Measurements from ENCODE around the gene NRG3.
A peak's percentile ranks its signal among the peaks of the same experiment; 100 is the strongest.

NRG3 gene

DNA sequence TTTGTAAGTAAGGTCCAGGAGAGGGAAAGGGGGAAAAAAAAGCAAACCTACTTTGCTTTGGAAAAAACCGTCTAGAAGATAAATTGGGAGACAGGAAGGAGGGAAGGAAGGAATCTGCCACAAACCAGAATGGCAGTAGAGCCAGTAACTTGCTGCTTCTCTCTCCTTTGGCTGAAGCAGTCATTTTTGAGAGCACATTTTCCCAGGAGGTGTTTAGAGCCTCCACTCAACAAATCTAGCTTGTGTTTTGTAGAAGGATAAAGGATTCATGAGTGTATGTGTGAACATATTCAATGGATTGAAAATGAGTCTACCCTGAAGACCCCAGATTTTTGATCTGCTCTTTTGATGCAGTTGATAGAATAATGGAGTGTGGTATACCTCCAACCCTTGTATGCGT is 2.6 kb downstream of the NRG3 start:
- DNase-seq (ENCODE audit: insufficient read length, low spot score) (no peak), FAIRE-seq (no peak)

DNA sequence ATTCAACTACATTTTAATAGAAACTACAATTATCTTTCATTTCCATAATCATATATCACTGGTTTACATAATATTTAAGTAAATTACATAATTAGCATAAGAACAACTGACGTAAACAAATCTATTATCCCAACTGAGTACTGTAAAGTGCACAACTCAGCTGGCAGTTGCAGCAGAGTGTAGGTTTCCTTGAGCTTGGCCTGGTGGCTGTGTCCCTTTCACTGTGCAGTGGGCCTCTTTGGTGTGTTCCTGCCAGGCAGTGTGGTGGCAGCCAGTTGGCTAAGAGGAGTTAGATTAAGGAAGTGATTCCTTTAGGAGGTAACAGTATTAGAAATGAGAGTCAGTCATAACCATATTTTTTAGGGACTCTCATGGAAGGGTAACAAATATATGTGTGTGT is 7.0 kb downstream of the NRG3 start:
- FAIRE-seq: no peak
- DNase-seq (ENCODE audit: insufficient read length, low spot score): no peak

DNA sequence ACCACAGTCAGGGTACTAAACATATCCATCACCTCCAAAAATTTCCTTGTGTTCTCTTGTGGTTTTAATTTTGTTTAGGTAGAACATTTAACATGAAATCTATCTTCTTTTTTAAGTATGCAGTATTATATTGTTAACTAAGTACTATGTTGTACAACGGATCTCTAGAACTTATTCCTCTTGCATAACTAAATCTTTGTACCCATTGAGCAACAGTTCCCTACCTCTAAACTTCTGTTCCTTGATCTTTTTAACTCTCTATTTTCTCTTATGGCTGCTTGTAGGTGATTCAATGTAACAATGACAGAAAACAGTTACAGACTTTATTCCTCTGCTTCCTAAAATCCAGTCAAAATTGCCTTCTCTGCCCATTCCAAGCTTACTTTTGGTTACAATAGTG is 9.9 kb downstream of the NRG3 start:
- DNase-seq (ENCODE audit: insufficient read length, low spot score): no peak
- FAIRE-seq: no peak

DNA sequence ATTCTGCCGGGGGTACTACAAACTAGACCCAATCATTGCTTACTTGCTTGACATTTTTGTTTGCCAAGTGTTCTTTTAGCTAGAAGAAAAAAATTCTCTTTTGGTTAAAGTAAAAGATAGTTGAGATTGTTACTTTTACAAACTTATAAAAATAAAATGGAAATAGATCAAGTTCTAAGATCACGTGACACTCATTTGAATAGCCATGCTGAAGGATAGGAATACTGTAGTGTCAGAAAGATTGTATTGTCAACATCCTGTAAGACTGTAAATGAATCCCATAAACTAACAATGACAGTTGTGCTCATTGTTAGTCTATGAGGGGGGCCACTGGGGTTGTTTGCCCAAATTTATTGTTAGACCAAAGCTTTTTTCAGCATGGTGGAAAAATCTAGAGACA is 10.5 kb downstream of the NRG3 start:
- no peak for FAIRE-seq

DNA sequence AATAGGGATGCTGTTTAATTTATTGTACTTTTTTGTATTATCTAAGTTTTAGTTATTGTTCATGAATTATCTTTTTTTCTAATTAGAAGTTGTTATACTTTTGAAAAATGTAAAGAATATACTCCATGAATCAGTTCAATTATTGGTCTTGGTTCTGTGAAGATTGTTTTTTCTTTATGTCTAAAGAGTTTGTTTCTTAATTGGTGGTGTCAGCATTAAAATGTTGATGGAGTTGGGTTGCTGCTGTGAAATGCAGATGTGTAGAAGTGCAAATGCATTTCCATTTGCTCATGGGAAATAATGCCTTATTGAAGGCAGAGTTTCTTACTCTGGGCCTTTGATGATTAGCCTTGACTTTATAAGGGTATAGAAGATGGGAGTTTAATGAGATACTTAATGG is 11.9 kb downstream of the NRG3 start:
- FAIRE-seq: no peak
- no peak for DNase-seq (ENCODE audit: insufficient read length, low spot score)

More for the DNA sequence above, 10.5 kb downstream of the NRG3 start:
- DNase-seq (ENCODE audit: insufficient read length, low spot score): no peak

DNA sequence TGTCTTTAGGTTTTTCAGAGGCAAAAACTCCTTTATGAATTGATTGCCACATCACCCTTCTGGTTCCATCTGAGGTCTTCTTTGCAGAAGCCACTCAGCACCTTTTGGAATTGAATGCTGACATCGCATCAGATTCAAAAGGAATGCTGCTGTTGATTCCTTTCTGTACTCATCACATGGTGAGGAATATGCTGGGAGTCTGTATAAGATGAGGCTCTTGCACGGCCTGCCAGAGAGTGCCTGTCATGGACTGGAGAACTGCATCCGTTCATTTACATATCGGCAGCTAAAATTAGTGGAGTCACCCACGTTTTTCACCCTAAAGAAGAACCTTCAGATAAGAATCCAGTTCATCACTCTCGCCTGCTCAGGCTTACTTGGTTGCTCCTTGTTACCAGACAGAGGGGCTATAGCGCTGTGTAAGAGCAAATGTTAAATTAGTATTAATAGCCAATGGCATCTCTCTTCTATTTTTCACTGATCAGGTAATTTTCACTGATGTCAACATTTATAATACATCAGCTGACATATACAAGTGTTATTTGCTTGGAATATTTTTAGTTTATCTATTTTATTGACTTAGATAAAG is 14.3 kb downstream of the NRG3 start:
- FAIRE-seq (no peak), DNase-seq (ENCODE audit: insufficient read length, low spot score) (no peak)

DNA sequence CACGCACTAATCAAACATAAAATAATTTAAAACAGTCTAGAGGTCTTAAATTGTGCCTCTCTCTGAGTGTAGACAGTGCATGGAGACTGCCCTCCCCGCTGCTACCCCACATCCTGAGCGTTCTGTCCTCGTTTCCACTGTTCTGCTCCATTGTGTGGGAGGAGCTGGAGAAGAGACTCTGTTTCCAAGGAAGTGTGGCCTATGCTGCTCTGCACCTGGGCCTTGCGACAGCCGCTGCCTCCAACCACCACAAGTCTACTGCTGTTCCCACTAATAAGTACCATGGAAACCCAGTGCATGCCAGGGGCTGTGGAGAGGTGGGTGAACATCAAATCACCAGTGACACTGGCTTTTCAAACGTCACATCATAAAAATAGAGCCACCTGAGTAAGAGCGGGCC is 19.6 kb downstream of the NRG3 start:
- DNase-seq (ENCODE audit: insufficient read length, low spot score) (no peak), FAIRE-seq (no peak)

DNA sequence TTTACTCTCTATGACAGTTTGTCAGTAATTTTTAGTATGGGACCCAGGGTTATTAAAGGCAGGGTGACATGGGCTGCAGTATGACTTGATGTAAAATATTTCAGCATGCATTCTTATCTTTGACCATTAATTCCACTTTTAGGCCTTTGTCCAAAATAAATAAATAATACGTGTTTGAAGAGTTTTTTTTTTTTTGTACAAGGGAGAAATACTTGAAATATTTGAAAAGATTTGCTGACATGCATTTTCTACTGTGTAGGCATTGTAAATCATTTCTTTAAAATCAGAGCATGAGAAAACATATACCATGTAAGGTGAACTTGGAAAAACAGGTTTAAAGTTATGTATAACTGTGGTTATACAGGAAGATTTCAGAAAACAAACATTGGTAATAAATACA is 23.5 kb downstream of the NRG3 start:
- DNase-seq (ENCODE audit: insufficient read length, low spot score) (no peak), FAIRE-seq (no peak)

DNA sequence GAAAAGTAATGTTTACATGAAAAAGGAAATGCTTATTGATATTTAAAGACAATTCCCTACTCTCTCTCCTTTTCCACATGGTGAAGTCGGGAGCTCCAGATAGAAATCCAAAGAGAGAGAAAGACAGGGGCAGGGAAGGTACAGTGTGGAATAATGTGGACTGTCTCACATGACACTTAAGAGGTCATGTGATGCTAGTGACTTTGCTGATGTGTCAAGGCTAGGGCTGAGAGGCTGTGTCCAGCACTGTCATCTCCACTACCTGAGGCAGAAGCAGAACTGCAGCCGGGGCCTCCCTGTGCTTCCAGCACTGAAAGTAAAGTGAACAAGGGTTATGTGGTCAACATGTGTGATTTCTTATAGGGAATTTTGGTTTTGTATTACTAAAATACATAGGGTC is 26.0 kb downstream of the NRG3 start:
- no peak for FAIRE-seq
- DNase-seq (ENCODE audit: insufficient read length, low spot score): no peak

DNA sequence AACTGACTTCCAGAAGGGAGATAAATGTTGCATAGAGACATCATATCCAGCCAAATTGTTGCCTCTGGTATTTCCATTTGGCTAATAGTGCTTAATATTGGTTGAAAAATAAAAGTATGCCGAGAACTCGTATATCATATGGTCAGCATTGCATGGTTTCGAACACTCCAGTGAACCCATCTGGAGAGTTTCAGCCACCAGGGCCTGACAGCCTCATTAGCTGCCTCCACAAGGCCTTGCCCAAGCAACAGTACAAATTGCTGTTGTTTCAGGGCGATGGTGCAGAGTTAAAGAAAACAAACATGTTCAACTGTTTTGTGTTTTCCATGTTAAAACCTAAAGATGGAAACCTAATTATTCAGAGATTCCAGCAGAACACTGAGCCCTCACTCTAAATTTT is 28.5 kb downstream of the NRG3 start:
- DNase-seq (ENCODE audit: insufficient read length, low spot score): no peak
- no peak for FAIRE-seq

DNA sequence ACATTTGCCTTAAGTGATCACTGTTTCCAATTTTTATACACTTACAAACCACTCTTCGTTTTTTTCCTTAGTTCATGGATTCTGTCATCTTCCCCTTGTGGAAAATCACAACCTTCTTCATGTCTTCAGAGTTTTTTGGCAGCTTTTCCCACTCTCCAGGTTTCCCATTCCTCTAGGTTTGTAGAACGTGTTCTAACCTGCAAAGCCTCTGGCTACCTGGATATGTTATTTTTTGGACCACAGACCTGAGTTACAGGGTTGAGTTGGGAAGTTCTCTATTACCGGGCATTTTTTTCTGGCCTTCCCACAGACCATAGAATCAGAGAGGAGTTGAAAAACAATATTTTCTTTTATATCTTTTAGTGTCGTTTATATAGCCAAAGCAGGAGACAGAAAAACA is 30.2 kb downstream of the NRG3 start:
- FAIRE-seq (no peak), DNase-seq (ENCODE audit: insufficient read length, low spot score) (no peak)

DNA sequence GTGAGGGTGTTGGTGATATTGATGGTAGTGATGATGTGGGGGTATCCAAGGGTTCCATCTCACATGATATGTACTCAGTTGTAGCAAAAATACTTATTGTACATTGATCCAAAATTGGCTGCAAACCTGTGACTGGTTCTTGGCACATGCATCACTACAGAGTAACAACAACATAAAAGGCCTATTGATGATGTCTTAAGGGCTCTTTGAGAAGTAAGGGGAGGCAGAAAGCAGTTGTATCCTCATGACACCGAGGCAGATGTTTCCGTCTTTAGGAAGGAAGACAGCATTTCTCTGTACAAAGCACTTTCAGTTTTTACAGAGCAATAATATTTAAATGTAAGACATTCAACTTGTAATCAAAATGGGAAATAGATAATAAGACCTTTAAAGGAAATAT is 34.5 kb downstream of the NRG3 start:
- no peak for DNase-seq (ENCODE audit: insufficient read length, low spot score)
- no peak for FAIRE-seq

DNA sequence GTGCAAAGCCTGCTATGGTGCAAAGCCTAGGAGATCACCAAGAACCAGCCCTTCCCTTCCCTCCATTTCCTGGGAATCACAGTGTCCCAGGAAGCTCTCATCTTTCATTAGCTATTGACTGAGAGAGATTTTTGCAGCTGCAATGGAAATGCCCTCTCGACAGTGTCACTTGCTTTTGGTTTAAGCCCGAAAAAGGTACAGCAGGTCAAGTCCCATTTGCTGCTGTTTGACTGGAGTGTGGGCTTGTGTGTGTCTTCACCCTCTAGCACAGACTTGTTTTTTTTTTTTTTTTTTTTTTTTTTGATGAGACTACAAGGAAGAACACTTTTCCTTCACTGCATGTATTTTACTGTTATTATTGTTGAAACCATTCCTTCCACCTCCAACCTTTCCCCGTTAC is 36.3 kb downstream of the NRG3 start:
- no peak for FAIRE-seq
- no peak for DNase-seq (ENCODE audit: insufficient read length, low spot score)

DNA sequence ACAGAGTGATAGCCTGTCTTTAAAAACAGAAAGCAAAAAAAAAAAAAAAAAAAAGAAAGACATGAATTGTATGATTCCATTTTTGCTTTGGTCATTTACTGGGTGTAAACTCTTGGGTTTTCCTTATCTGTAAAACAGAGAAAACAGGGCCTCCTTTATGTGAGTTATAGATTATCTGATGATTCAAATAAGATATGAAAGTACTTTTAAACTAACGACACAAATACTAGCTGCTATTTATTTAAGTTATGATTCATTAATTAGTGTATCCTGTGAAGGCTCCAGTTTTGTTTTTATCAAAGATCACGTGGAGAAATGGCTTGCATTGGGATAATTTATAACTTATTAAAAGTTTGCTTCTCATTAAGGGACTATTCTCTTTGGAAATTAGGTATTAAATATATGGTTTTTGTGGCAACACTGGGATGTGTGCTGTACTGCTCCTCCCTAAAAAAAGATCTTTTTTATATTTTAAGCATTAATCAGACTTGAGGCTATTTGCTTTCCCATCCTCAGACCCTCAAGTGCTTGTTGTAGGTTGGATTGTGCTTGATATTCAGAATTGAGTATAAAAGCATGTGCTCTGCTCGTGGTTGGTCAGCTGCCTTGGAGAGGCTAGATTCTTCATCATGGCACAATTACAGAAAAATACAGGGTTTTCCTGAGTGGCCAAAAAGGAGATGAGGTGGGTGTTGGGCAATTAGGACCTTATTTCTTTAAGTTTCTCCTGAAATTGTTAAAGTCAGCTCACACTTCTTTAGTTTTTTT is 39.9 kb downstream of the NRG3 start:
- no peak for DNase-seq (ENCODE audit: insufficient read length, low spot score)
- no peak for FAIRE-seq

DNA sequence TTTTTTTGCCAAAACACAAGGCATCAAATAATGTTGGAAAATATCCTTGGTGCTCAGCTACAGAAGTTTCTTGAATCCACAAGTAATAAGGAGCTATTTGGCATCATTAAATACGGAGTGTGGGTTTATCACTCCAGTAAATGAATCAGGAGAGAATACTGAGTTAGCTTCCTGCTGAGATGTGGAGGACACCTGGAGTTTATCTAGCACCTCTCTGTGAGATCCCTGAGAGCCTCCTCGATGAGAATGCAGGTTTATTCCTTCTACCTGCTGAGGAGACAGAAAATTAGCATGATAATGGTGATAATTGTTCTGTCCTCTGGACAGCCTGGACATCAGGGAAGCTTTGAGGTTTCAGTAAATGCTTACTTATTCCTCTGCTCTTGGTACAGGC is 40.5 kb downstream of the NRG3 start:
- no peak for DNase-seq (ENCODE audit: insufficient read length, low spot score)
- no peak for FAIRE-seq

DNA sequence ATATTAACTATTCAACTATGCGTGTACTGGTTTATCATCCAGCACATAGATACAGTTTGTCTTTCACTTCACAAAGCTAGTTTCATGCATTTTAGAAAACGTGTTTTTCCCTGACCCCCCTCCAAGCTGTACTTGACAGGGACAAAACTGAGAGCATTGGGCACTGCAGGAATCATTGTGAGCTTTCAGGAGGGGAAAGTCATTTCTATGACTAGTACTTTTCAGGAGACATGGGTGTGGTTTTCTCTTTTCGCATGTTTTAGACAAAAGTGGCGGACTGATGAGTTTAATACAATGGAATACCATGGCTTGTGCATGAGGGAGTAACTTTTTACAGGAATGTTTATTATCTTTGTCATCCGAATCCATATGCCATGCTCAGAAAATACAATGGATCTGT is 42.7 kb downstream of the NRG3 start:
- FAIRE-seq (no peak), DNase-seq (ENCODE audit: insufficient read length, low spot score) (no peak)

DNA sequence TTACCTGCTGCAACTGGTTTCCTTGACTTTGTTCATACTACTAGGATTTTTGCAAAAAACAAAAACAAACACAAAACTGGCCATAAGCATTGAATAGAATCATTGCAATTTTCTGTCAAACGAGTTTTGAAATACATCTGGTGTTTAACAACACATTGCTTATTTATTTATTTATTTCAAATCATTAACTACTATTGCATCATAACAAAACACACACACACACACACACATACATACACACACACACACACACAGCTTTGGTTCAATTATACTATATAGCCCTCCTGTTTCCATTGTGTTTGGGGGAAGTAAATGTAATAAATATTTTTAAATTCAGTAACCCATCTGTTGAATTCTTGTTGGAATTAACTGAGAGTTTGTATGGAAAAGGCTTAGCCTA is 43.8 kb downstream of the NRG3 start:
- DNase-seq (ENCODE audit: insufficient read length, low spot score) (no peak), FAIRE-seq (no peak)

DNA sequence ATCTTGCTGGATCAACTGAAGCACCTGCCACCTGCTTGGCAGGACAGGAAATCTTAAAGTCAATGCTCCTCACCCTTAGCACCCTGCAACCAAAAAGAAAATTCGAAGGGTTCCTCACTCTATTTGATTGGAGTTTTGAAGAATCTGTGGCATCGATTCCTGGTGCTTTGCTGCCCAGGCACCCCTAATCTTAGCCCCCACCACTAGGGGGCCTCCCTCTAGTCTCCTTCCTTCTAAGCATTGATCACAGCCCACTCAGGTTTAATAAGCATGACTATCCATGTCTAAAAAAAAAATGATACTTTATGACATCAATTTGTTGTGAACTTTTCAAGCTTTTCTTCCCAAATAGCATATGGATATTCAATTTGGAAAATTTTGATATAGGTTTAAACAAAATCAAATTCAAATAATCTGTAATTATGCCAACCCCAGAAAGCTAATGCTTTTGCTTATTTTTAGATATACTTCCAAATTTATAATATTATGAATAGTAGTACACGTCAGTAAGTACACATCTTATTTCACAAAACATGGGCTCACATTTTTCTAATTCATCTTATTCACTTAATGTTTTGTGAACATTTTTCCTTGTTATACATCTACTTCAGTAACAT is 45.3 kb downstream of the NRG3 start:
- peak; percentile 16 for DNase-seq (ENCODE audit: insufficient read length, low spot score)
- FAIRE-seq: no peak

DNA sequence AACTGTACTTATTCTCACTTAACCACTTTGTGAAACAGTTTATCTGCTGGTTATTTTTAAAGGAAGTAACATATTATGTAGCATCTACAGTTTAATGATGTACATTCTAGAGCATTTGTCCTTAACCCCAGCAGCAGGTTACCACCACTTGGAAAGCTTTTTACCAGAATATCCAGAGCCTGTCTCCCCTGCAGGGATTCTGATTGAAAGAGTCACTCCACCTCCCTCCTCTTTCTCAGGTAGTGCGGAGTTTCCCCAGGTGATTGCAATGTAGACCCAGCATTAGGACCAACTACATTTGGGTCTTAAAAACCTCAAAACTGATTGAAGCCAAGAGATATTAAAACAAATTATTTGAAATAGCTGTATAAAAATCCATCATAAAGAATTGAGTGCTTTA is 53.1 kb downstream of the NRG3 start:
- no peak for FAIRE-seq
- DNase-seq (ENCODE audit: insufficient read length, low spot score): no peak

DNA sequence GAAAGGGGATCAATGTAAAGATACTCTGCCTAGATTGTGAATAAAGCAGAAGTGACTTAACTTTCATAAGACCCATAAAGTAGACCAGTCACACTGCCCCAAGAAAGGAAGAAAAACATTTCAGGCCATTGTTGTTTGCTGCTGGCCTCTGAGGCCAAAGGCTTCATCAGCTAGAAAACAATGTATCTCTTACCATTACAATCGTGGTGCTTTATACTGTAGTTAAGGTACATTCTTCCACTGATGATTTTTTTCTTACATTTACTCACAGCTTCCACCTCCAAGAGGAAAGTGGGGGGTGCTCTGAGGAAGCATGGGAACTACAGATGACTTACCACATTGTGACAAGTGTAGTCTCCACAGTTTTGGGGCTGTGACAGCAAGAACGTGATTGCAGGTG is 68.6 kb downstream of the NRG3 start:
- no peak for FAIRE-seq
- DNase-seq (ENCODE audit: insufficient read length, low spot score): no peak

DNA sequence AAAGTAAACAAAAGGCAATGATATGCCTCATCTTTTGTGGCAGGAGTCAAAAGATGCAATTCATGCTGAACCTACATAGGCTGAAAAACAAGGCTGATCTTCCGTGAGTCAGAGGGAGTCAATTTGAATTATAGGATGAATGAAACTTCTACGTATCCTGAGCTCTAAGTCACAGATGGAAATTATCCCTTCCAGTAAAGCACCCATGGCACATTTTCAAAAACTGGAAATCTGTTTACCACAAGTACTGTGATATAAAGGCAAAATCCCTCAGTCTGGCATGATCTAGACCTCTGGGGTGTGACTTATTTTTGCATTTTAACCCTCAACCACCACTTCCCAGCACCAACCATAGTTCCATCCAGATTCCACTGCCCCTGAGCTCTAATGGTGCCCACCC is 69.6 kb downstream of the NRG3 start:
- DNase-seq (ENCODE audit: insufficient read length, low spot score) (no peak), FAIRE-seq (no peak)

DNA sequence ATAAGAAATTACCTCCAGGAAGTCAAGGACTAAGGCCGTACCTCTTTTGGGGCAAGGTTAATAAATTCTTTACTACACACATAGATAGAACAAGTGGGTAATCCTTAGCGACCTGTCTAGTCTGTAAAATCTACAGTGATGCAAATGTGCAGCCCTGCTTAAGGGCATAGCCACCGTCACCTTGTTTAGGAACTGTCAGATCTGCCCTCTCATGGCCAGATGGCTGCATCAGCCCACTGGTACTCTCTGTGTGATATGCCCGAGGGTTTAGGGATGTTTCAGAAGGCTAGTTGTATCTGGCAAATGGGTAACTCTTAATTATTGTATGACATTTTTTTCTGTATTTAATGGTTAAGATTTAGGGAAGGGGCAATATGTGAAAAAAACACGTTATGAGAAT is 74.3 kb downstream of the NRG3 start:
- no peak for FAIRE-seq

More for the DNA sequence above, 74.3 kb downstream of the NRG3 start:
- DNase-seq (ENCODE audit: insufficient read length, low spot score): no peak
